Activated CD8-positive, alpha-beta T cell treated with anti-CD3 and anti-CD28 coated beads for 36 hours (primary cell): ENCODE data around the gene PPP2R2C. TPM values are rescaled to one million over a fixed set of nuclear protein-coding genes. Genes with fewer than 3 reads are reported as not detected.

Experiments
- ATAC-seq: fragments of 200-7000 bp; cut with Tn5 transposase; one replicate; pipeline ENCODE4 v1.10.0; 2021; ENCODE audit warnings: mild to moderate bottlenecking, moderate library complexity
- CTCF ChIA-PET: fragments of 350-600 bp; sonication (Branson Sonifier 250); formaldehyde crosslinking; loops from one replicate; lab custom pipeline; 2021; ENCODE audit warnings: antibody characterized with exemption; lab: Charles Lee
- POLR2A ChIA-PET: fragments of 350-600 bp; sonication (Branson Sonifier 250); formaldehyde crosslinking; loops from one replicate; lab custom pipeline; 2021; ENCODE audit warnings: antibody characterized with exemption; lab: Charles Lee
- DNase-seq: peaks from one replicate; pipeline ENCODE4 v3.0.0-alpha.2; 2020
- H3K27ac Mint-ChIP-seq: one replicate; pipeline ENCODE4 v1.8.0; 2021; ENCODE audit warnings: mild to moderate bottlenecking, mixed read lengths
- H3K27me3 Mint-ChIP-seq: one replicate; pipeline ENCODE4 v1.8.0; 2021; ENCODE audit warnings: mixed read lengths
- H3K36me3 Mint-ChIP-seq: one replicate; pipeline ENCODE4 v1.8.0; 2021; ENCODE audit warnings: low read depth, mixed read lengths
- H3K4me1 Mint-ChIP-seq: one replicate; pipeline ENCODE4 v1.8.0; 2021; ENCODE audit warnings: low read depth, mixed read lengths
- H3K4me3 Mint-ChIP-seq: one replicate; pipeline ENCODE4 v1.8.0; 2021; ENCODE audit warnings: mild to moderate bottlenecking, moderate library complexity, mixed read lengths
- H3K9me3 Mint-ChIP-seq: one replicate; pipeline ENCODE4 v1.8.0; 2021; ENCODE audit warnings: mixed read lengths
- CTCF ChIP-seq: fragments of 200-600 bp; IDR thresholded peaks from one replicate; pipeline ENCODE4 v1.8.0; 2022; ENCODE audit warnings: antibody characterized with exemption, mild to moderate bottlenecking
- intact Hi-C: fragments of 100-400 bp; cut with micrococcal nuclease; formaldehyde crosslinking; loops from one replicate; pipeline ENCODE4 v1.10.0; 2022
- total RNA-seq, 2 experiments: library from RNA; stranded (reverse); gene quantifications; one replicate each; pipeline ENCODE4 v1.2.3, GENCODE V29; 2021

Gene PPP2R2C
- total RNA-seq, 2 experiments from 2014 or later, result not detected

DNA sequence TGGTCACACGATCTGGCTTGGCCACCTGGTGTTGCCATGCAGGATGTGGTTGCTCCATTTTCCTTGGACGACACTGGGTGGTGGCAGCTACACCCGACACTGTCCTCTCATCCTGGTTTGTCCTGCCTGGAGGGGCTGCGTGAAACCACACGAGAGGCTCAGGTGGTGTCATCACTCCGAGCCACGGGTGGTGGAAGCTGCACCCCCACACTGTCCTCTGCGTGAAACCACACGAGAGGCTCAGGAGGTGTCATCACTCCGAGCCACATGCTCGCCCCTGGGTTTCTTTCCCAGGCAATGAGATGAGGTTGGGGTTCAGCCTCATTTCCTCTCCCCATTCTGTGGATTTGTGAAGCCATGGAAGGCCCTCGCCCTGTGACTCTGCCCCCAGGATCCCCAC is 168.5 kb downstream of the PPP2R2C start:
- CTCF ChIA-PET, result no interaction called here
- peaks cover 15% of the 10 kb centered on the region for H3K27me3 Mint-ChIP-seq
- peaks cover 4% of the 10 kb centered on the region for H3K9me3 Mint-ChIP-seq
- POLR2A ChIA-PET, result no interaction called here
- TF ChIP-seq CTCF, result no peak
- peaks cover 4% of the 10 kb centered on the region for H3K4me1 Mint-ChIP-seq
- no peak overlapping the region for H3K4me3 Mint-ChIP-seq
- DNase-seq (no peak), ATAC-seq (no peak)
- H3K36me3 Mint-ChIP-seq, result peaks cover 15% of the 10 kb centered on the region
- intact Hi-C loops, result no loop called here
- H3K27ac Mint-ChIP-seq, result no peak overlapping the region

- no peaks in the 10 kb centered on the region for H3K4me1 Mint-ChIP-seq
- ATAC-seq, result no peak
- CTCF ChIA-PET, result no interaction called here
Observed at GRCh38 chr4:6302869-6303268, 169.5 kb downstream of the PPP2R2C start.

DNA sequence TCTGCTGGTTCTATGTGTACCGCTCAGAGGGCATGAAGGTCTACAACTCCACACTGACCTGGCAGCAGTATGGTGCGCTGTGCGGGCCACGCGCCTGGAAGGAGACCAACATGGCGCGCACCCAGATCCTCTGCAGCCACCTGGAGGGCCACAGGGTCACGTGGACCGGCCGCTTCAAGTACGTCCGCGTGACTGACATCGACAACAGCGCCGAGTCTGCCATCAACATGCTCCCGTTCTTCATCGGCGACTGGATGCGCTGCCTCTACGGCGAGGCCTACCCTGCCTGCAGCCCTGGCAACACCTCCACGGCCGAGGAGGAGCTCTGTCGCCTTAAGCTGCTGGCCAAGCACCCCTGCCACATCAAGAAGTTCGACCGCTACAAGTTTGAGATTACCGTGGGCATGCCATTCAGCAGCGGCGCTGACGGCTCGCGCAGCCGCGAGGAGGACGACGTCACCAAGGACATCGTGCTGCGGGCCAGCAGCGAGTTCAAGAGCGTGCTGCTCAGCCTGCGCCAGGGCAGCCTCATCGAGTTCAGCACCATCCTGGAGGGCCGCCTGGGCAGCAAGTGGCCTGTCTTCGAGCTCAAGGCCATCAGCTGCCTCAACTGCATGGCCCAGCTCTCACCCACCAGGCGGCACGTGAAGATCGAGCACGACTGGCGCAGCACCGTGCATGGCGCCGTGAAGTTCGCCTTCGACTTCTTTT is 170.5 kb downstream of the PPP2R2C start:
- no peak for TF ChIP-seq CTCF
- ChIA-PET CTCF (no interaction called here), POLR2A (no interaction called here)
- no peaks in the 10 kb centered on the region for H3K9me3 Mint-ChIP-seq
- H3K36me3 Mint-ChIP-seq, result peaks cover 15% of the 10 kb centered on the region
- intact Hi-C loops, result no loop called here
- no peak for DNase-seq
- H3K4me1 Mint-ChIP-seq, result no peaks in the 10 kb centered on the region
- no peak overlapping the region for H3K27ac Mint-ChIP-seq
- H3K27me3 Mint-ChIP-seq, result peaks cover 3% of the 10 kb centered on the region
- no peak for ATAC-seq
- H3K4me3 Mint-ChIP-seq, result no peak overlapping the region

More at GRCh38 chr4:6302869-6303268, 169.5 kb downstream of the PPP2R2C start:
- Mint-ChIP-seq H3K27ac (no peak overlapping the region), H3K9me3 (no peaks in the 10 kb centered on the region), H3K27me3 (peaks cover 6% of the 10 kb centered on the region), H3K4me3 (no peak overlapping the region), H3K36me3 (peaks cover 15% of the 10 kb centered on the region)
- intact Hi-C loops, result no loop called here
- POLR2A ChIA-PET, result no interaction called here
- DNase-seq, result no peak
- no peak for TF ChIP-seq CTCF

DNA sequence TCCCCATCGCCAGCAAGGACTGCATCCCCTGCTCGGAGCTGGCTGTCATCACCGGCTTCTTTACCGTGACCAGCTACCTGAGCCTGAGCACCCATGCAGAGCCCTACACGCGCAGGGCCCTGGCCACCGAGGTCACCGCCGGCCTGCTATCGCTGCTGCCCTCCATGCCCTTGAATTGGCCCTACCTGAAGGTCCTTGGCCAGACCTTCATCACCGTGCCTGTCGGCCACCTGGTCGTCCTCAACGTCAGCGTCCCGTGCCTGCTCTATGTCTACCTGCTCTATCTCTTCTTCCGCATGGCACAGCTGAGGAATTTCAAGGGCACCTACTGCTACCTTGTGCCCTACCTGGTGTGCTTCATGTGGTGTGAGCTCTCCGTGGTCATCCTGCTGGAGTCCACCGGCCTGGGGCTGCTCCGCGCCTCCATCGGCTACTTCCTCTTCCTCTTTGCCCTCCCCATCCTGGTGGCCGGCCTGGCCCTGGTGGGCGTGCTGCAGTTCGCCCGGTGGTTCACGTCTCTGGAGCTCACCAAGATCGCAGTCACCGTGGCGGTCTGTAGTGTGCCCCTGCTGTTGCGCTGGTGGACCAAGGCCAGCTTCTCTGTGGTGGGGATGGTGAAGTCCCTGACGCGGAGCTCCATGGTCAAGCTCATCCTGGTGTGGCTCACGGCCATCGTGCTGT is 171.2 kb downstream of the PPP2R2C start:
- no peak for TF ChIP-seq CTCF
- intact Hi-C loops, result no loop called here
- DNase-seq (no peak), ATAC-seq (no peak)
- Mint-ChIP-seq H3K4me1 (no peaks in the 10 kb centered on the region), H3K9me3 (no peaks in the 10 kb centered on the region), H3K27me3 (no peaks in the 10 kb centered on the region), H3K4me3 (no peak overlapping the region), H3K27ac (no peak overlapping the region), H3K36me3 (peaks cover 15% of the 10 kb centered on the region)
- ChIA-PET CTCF (no interaction called here), POLR2A (no interaction called here)

DNA sequence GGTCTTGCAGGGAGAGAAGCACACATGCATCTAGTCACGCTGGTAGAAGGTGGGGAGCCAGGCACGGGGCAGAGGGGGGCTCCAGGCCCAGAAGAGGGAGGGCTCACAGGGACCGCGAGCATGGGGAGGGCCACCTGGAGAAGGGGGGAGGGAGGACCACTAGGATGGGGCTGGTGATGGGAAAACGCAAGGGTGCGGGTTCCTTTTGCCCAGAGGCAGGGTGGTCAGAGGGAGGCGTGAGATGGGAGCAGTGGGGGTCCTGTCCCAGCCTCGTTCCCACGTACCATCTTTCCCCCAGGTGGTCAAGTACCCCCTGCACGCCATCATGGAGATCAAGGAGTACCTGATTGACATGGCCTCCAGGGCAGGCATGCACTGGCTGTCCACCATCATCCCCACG is 172.1 kb downstream of the PPP2R2C start:
- Mint-ChIP-seq H3K27ac (no peak overlapping the region), H3K27me3 (no peaks in the 10 kb centered on the region), H3K4me1 (no peaks in the 10 kb centered on the region), H3K36me3 (peaks cover 15% of the 10 kb centered on the region), H3K4me3 (no peak overlapping the region), H3K9me3 (no peaks in the 10 kb centered on the region)
- DNase-seq (no peak), ATAC-seq (no peak)
- CTCF ChIA-PET, result no interaction called here
- intact Hi-C loops, result no loop called here
- POLR2A ChIA-PET, result no interaction called here
- no peak for TF ChIP-seq CTCF
